SK-N-MC (cell line): ENCODE results near the gene ZDHHC14.
"Not testable (repeated sequence)": the region's sequence is repeated elsewhere in the genome, so short reads cannot be mapped to it uniquely, and the experiment has no call there.

Experiments
- DNase-seq: peaks from one replicate; pipeline ENCODE4 v3.0.0-alpha.2; 2011; ENCODE audit warnings: low read depth, low spot score
- H3K27ac ChIP-seq: fragments of 200-600 bp; sonication (generic); 2 replicates; pipeline ENCODE4 v1.5.1; 2016; ENCODE audit warnings: mixed run types
- H3K36me3 ChIP-seq: fragments of 200-600 bp; sonication (generic); 2 replicates; pipeline ENCODE4 v1.6.1; 2017; ENCODE audit warnings: antibody characterized with exemption, low read length, mixed read lengths; ENCODE audit not compliant: insufficient read depth
- H3K4me3 ChIP-seq: fragments of 200-600 bp; sonication (generic); 2 replicates; pipeline ENCODE4 v1.5.1; 2016
- H3K9ac ChIP-seq: fragments of 200-600 bp; sonication (generic); 2 replicates; pipeline ENCODE4 v1.8.0; 2017; ENCODE audit warnings: mixed run types, mixed read lengths; ENCODE audit not compliant: insufficient read length
- H3K9me3 ChIP-seq: fragments of 200-600 bp; sonication (generic); 2 replicates; pipeline ENCODE4 v1.6.1; 2017; ENCODE audit warnings: low read depth, mild to moderate bottlenecking, antibody characterized with exemption, low read length, moderate library complexity, mixed read lengths
- EZH2 ChIP-seq: fragments of 200-600 bp; sonication (generic); IDR thresholded peaks from one replicate; pipeline ENCODE4 v1.6.1; 2017; ENCODE audit warnings: antibody characterized with exemption
- FOXP2 ChIP-seq: optimal IDR thresholded peaks from 2 replicates; pipeline ENCODE3; 2011; ENCODE audit warnings: mild to moderate bottlenecking, moderate library complexity; ENCODE audit not compliant: insufficient read depth; ENCODE audit errors: extremely low read length, control extremely low read depth
- POLR2AphosphoS5 ChIP-seq: IDR thresholded peaks from 2 replicates; pipeline ENCODE4 v1.6.1; 2012; ENCODE audit warnings: mild to moderate bottlenecking, low read depth, low read length, borderline replicate concordance

ZDHHC14 gene

DNA sequence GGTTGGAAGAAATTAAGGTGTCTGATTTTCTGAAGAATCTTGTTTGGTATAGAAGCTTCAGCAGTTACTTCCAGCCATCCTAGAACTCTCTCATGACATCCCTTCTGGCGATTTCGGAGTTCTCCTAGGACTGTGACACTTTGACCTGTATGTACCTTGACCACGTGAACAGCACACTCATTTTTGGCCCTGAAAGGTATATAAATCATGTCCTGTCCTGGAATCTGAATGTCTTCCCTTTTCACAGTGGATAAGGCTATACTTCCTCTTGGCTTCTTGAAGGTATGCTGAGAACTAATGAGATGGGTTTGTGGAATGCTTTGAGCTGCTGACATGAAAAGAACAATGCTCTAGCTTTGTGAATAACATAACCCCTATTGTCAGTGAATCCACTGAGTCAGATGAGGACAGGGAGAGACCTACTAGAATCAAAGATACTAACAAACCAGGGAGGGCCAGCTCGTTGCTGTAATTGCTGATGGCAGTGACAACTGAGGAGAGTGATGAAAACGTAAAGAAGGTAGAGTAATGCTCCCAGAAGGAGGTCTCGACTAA, 6.0 kb upstream of the ZDHHC14 start:
- TF ChIP-seq FOXP2 = no peak
- TF ChIP-seq POLR2AphosphoS5 = no peak
- no peak for TF ChIP-seq EZH2
- H3K27ac ChIP-seq = no peak overlapping the region
- no peaks in the 10 kb centered on the region for H3K36me3 ChIP-seq
- H3K4me3 ChIP-seq = no peak overlapping the region
- no peaks in the 10 kb centered on the region for H3K9me3 ChIP-seq
- no peak for DNase-seq
- no peak overlapping the region for H3K9ac ChIP-seq

DNA sequence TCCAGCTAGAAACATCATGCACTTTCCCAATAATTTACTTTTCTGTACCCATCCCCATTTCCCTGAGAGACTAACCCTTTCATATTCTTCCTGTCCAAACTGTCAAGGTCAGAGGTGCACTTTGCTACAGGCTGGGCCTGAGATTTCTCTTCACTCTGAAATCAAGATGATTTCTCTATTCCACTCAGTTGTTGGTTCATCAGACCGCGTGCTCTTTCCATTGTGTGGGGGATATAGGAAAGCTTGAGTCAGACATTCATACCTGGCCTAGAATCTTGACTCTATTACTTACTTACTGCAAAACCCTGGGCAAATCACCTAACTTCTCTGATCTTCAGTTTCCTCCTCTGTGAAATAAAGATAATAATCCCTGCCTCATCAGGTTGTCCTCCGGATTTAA, 4.7 kb upstream of the ZDHHC14 start:
- no peak for DNase-seq
- no peak overlapping the region for H3K27ac ChIP-seq
- no peak overlapping the region for H3K4me3 ChIP-seq
- TF ChIP-seq FOXP2 (no peak), EZH2 (no peak), POLR2AphosphoS5 (no peak)
- H3K36me3 ChIP-seq = no peaks in the 10 kb centered on the region
- no peaks in the 10 kb centered on the region for H3K9me3 ChIP-seq
- no peak overlapping the region for H3K9ac ChIP-seq

DNA sequence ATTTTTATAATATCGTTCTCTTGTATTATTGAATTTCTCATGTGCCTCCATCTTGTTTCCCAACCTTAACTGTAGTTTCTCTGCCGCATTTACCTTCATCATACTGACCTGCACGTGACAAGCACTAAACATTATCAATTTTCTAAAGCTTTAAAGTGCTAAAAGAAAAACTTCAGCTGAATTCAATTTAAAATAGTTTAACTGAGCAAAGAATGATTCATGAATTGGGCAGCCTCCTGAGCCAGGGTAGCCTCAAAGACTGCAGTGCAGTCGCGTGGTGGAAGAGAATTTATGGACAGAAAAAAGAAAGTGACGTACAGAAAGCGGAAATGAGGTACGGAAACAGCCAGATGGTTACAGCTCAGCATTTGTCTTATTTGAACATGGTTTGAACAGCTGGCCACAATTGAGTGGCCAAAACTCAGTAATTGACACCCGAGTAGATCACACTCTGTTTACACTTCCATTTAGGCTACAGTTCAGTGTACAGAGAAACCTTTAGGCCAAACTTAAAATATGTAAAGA, 4.2 kb upstream of the ZDHHC14 start:
- H3K4me3 ChIP-seq = no peak overlapping the region
- no peaks in the 10 kb centered on the region for H3K36me3 ChIP-seq
- no peaks in the 10 kb centered on the region for H3K9me3 ChIP-seq
- no peak overlapping the region for H3K27ac ChIP-seq
- no peak overlapping the region for H3K9ac ChIP-seq
- no peak for DNase-seq
- TF ChIP-seq FOXP2 (no peak), EZH2 (no peak), POLR2AphosphoS5 (no peak)

DNA sequence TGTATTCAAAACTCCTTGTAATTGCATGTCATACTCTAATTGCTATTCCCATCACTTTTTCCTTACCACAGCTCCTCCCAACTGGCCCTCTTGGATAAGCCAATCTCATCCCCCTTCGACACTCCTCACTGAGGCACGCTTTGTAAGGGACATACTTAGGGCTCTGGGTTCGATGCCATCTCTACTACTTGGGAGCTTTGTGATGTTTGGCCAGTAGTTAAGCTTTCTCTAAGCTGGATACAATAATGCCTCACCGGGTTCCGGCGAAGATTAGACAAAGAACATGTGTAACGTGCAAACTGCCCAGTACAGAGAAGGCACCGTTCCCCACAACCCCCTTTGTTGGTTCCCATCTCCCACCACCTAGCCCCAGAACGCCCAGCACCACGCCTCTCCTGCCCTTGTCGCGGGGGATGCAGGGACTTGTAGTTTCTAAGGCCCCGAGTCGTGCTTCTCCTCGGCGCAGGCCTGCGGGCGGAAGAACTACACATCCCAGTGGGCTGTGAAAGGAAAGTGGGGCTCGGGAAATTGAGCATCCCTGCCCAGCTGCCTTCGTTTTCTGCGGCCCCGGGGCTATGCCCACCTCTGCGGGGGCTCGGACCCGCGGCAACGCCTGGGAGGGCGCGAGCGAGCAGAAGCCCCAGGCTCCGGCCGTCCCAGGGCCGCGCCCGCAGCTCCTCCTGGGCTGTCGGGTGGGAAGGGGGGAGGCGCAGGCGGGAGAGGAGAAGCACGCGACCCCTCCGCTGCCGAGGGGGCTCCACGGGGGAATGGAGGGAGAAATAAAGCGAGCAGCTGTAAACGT, 1.1 kb upstream of the ZDHHC14 start:
- H3K9me3 ChIP-seq = no peaks in the 10 kb centered on the region
- TF ChIP-seq FOXP2 = no peak
- TF ChIP-seq POLR2AphosphoS5 = peak; percentile 80
- TF ChIP-seq EZH2 = no peak

GRCh38 chr6:157380458-157380778, 572 bp upstream of the ZDHHC14 start:
- Histone ChIP-seq H3K9ac (peak overlapping the region; percentile 71), H3K4me3 (peak overlapping the region; percentile 97), H3K9me3 (no peaks in the 10 kb centered on the region), H3K36me3 (no peaks in the 10 kb centered on the region), H3K27ac (0 out of 2 replicates have a peak overlapping the region, but pooled peaks have one; percentile 20)
- DNase-seq = no peak
- TF ChIP-seq POLR2AphosphoS5 = no peak

More for the DNA sequence above, 1.1 kb upstream of the ZDHHC14 start:
- Histone ChIP-seq H3K9ac (peak overlapping the region; percentile 71), H3K4me3 (peak overlapping the region; percentile 97), H3K36me3 (no peaks in the 10 kb centered on the region), H3K27ac (0 out of 2 replicates have a peak overlapping the region, but pooled peaks have one; percentile 20)
- peak; percentile 56 for DNase-seq

GRCh38 chr6:157381631-157382621, 936 bp downstream of the ZDHHC14 start:
- H3K27ac ChIP-seq = no peak overlapping the region

DNA sequence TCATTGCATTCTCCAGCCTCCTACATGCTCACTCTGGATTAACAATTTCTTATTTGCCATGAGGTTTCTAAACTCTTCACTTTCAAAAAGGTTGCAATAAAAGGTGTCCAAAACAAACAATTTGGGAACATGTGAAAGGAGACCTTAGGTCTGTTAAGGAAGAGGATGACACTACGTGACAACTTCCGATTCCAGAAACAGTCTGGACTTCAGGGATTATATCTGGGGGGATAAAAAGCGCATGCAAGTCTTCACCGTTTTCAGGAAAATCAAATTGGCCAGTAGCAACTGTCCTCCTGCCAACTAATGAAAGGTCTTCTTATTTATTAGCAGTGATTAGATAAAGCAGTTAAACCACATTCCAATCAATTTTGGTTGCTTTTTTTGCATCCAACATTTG, 1.8 kb downstream of the ZDHHC14 start:
- Histone ChIP-seq H3K4me3 (peak overlapping the region; percentile 97), H3K27ac (no peak overlapping the region), H3K9ac (no peak overlapping the region), H3K9me3 (no peaks in the 10 kb centered on the region), H3K36me3 (no peaks in the 10 kb centered on the region)
- DNase-seq = no peak
- TF ChIP-seq FOXP2 = no peak
- TF ChIP-seq EZH2 = no peak
- no peak for TF ChIP-seq POLR2AphosphoS5

More at GRCh38 chr6:157381631-157382621, 936 bp downstream of the ZDHHC14 start:
- H3K9me3 ChIP-seq = no peaks in the 10 kb centered on the region
- DNase-seq = no peak
- H3K9ac ChIP-seq = peak overlapping the region; percentile 4
- peak overlapping the region; percentile 97 for H3K4me3 ChIP-seq
- no peak for TF ChIP-seq POLR2AphosphoS5
- no peak for TF ChIP-seq FOXP2
- no peak for TF ChIP-seq EZH2
- H3K36me3 ChIP-seq = no peaks in the 10 kb centered on the region

GRCh38 chr6:157383471-157383870, 2.5 kb downstream of the ZDHHC14 start:
- Histone ChIP-seq H3K4me3 (no peak overlapping the region), H3K27ac (no peak overlapping the region), H3K36me3 (no peaks in the 10 kb centered on the region), H3K9ac (no peak overlapping the region), H3K9me3 (no peaks in the 10 kb centered on the region)
- no peak for DNase-seq
- TF ChIP-seq EZH2 = no peak
- no peak for TF ChIP-seq FOXP2
- TF ChIP-seq POLR2AphosphoS5 = no peak

- H3K4me3 ChIP-seq, DNase-seq, H3K27ac ChIP-seq, H3K9me3 ChIP-seq, H3K9ac ChIP-seq, H3K36me3 ChIP-seq: not testable (repeated sequence)
Observed at GRCh38 chr6:157384962-157385361, 4.0 kb downstream of the ZDHHC14 start.
